ENCODE results near the gene ZNF628. TPM values are rescaled to one million over a fixed set of nuclear protein-coding genes. Genes with fewer than 3 reads are reported as not detected.

Gene ZNF628
- total and polyA plus RNA-seq, 2 donors (not counting 1 experiment from before 2014, with no cell fraction given), result 0.49 to 1.3 TPM

DNA sequence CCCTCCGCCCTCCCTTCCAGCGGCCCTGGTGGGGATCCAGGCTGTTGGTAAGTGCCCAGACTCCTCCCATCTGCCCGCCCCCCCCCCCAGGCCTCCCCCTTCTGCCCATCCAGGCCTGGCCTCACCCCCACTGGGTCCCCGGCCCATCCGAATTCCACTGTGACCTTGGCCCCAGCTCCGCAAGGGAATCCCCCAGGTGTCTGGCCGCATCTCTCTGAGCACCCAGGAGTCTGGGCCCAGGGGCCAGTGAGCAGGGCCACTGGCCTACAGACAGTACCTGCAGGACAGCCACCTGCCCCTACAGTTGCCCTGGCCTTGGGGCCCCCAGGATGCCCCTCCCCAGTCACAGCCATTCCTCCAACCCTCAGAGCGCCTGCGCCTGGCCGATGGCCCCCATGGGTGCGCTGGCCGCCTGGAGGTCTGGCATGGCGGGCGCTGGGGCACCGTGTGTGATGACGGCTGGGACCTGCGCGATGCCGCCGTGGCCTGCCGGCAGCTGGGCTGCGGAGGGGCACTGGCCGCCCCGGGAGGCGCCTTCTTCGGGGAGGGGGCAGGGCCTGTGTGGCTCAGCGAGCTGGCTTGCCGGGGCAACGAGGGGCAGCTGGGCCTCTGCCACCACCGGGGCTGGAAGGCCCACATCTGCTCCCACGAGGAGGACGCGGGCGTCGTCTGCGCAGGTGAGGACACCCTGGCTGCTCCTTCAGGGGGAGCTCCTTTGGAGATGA lies 12.7 kb downstream of the ZNF628 start:
- no peaks in the 10 kb centered on the region for H3K9me3 ChIP-seq (ENCODE audit: control insufficient read depth, insufficient read depth, low read depth, low read length)
- peak overlapping the region in 1 of 4 experiments; percentile 53 for H3K4me3 ChIP-seq (replicated peaks in 1 of 4; ENCODE audit: control extremely low read depth in 1 of 4, insufficient read depth in 1 of 4, low read depth in 3 of 4, low read length in 4 of 4)
- peak; percentile 19 to 49 for DNase-seq (ENCODE audit: low read depth in 2 of 2)
- H4K20me1 ChIP-seq (ENCODE audit: control insufficient read depth, extremely low read depth, insufficient read depth, low read length), result no peaks in the 10 kb centered on the region
- H3K27me3 ChIP-seq (ENCODE audit: control insufficient read depth, insufficient read depth, low read length), result no peaks in the 10 kb centered on the region
- H3K79me2 ChIP-seq (ENCODE audit: control insufficient read depth, insufficient read depth, low read length), result peaks cover 9% of the 10 kb centered on the region
- H3K9ac ChIP-seq (ENCODE audit: insufficient read depth, low read length), result no peak overlapping the region
- no peak overlapping the region for H3K27ac ChIP-seq (ENCODE audit: insufficient read depth, low read length)
- no peak overlapping the region for H2AFZ ChIP-seq (ENCODE audit: low read length)
- peak overlapping the region; percentile 75 for H3K4me2 ChIP-seq (ENCODE audit: extremely low read depth, insufficient read depth, low read length)
- H3K36me3 ChIP-seq (ENCODE audit: control insufficient read depth, insufficient read depth, low read length), result peaks cover 1% of the 10 kb centered on the region
- H3K4me1 ChIP-seq (ENCODE audit: control insufficient read depth, extremely low read depth, insufficient read depth, low read length), result peaks cover 50% of the 10 kb centered on the region
- TF ChIP-seq, protein P1, sequence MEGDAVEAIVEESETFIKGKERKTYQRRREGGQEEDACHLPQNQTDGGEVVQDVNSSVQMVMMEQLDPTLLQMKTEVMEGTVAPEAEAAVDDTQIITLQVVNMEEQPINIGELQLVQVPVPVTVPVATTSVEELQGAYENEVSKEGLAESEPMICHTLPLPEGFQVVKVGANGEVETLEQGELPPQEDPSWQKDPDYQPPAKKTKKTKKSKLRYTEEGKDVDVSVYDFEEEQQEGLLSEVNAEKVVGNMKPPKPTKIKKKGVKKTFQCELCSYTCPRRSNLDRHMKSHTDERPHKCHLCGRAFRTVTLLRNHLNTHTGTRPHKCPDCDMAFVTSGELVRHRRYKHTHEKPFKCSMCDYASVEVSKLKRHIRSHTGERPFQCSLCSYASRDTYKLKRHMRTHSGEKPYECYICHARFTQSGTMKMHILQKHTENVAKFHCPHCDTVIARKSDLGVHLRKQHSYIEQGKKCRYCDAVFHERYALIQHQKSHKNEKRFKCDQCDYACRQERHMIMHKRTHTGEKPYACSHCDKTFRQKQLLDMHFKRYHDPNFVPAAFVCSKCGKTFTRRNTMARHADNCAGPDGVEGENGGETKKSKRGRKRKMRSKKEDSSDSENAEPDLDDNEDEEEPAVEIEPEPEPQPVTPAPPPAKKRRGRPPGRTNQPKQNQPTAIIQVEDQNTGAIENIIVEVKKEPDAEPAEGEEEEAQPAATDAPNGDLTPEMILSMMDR (conservative IDR thresholded peaks at IDR 0.05 in 1 of 2, IDR thresholded peaks at IDR 0.05 in 1 of 2; ENCODE audit: low read depth in 1 of 2, low read length in 2 of 2), result no peak
- no peak for TF ChIP-seq EZH2 (IDR thresholded peaks at IDR 0.05; ENCODE audit: low read length, missing control alignments)

DNA sequence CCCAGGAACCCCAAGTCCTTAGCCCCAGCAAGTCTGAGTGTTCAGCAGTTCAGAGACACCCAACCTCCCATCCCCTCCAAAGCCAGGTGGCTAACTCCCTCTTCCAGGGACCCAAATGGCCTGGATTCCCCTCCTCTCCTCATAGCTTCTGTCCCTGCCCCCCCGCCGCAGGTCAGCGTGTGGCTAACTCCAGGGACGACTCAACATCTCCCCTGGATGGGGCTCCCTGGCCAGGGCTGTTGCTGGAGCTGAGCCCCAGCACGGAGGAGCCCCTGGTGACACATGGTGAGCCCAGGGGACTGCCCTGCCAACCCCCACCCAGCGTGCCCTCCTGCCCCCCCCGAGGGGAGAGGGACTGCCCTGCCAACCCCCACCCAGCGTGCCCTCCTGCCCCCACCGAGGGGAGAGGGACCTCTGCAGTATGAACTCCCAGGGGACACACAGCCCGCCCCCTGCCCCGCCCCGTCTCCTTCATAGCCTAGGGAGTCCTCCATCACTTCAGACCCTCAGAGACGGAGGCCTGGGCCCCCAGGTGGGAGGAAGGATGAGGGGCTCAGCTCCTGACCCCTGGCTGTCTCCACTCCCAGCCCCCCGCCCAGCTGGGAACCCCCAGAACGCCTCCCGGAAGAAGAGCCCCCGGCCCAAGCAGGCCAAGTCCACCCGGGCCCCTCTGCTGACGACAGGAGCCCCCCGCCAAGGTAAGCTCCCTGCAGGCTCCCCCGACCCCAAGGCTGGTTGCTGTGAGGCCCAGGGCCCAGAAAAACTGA lies 13.5 kb downstream of the ZNF628 start:
- Histone ChIP-seq H4K20me1 (ENCODE audit: control insufficient read depth, extremely low read depth, insufficient read depth, low read length) (no peaks in the 10 kb centered on the region), H3K9me3 (ENCODE audit: control insufficient read depth, insufficient read depth, low read depth, low read length) (no peaks in the 10 kb centered on the region), H3K27me3 (ENCODE audit: control insufficient read depth, insufficient read depth, low read length) (no peaks in the 10 kb centered on the region), H3K27ac (ENCODE audit: insufficient read depth, low read length) (no peak overlapping the region), H3K79me2 (ENCODE audit: control insufficient read depth, insufficient read depth, low read length) (peaks cover 10% of the 10 kb centered on the region), H3K36me3 (ENCODE audit: control insufficient read depth, insufficient read depth, low read length) (peaks cover 1% of the 10 kb centered on the region), H3K4me2 (ENCODE audit: extremely low read depth, insufficient read depth, low read length) (peak overlapping the region; percentile 75), H2AFZ (ENCODE audit: low read length) (no peak overlapping the region), H3K4me3 (replicated peaks in 1 of 4; ENCODE audit: control extremely low read depth in 1 of 4, insufficient read depth in 1 of 4, low read depth in 3 of 4, low read length in 4 of 4) (peak overlapping the region in 1 of 4 experiments; percentile 53), H3K9ac (ENCODE audit: insufficient read depth, low read length) (no peak overlapping the region), H3K4me1 (ENCODE audit: control insufficient read depth, extremely low read depth, insufficient read depth, low read length) (peaks cover 47% of the 10 kb centered on the region)
- TF ChIP-seq, protein P1 (conservative IDR thresholded peaks at IDR 0.05 in 1 of 2, IDR thresholded peaks at IDR 0.05 in 1 of 2; ENCODE audit: low read depth in 1 of 2, low read length in 2 of 2), result no peak
- DNase-seq (ENCODE audit: low read depth in 2 of 2), result no peak

Measured in fibroblast of lung (primary cell).